Glutamatergic neuron (in vitro differentiated cells): Measurements from ENCODE around the gene MISP3. TPM values are rescaled to one million over a fixed set of nuclear protein-coding genes. Genes with fewer than 3 reads are reported as not detected.

Experiments
- DNase-seq: peaks from one replicate; pipeline ENCODE4 v3.0.0; 2022
- H3K27ac Mint-ChIP-seq: one replicate; pipeline ENCODE4 v1.8.0; 2020; ENCODE audit warnings: mild to moderate bottlenecking, mixed read lengths, inconsistent platforms; ENCODE audit not compliant: unreplicated experiment
- H3K27me3 Mint-ChIP-seq: one replicate; pipeline ENCODE4 v1.8.0; 2020; ENCODE audit warnings: mild to moderate bottlenecking, moderate library complexity, mixed read lengths, inconsistent platforms; ENCODE audit not compliant: unreplicated experiment
- H3K36me3 Mint-ChIP-seq: one replicate; pipeline ENCODE4 v1.8.0; 2020; ENCODE audit warnings: mild to moderate bottlenecking, mixed read lengths, inconsistent platforms; ENCODE audit not compliant: unreplicated experiment
- H3K4me1 Mint-ChIP-seq: one replicate; pipeline ENCODE4 v1.8.0; 2020; ENCODE audit warnings: mild to moderate bottlenecking, low read depth, mixed read lengths, inconsistent platforms; ENCODE audit not compliant: unreplicated experiment
- H3K4me3 Mint-ChIP-seq: one replicate; pipeline ENCODE4 v1.8.0; 2020; ENCODE audit warnings: mild to moderate bottlenecking, mixed read lengths, inconsistent platforms; ENCODE audit not compliant: unreplicated experiment
- H3K9me3 Mint-ChIP-seq: one replicate; pipeline ENCODE4 v1.8.0; 2020; ENCODE audit warnings: mild to moderate bottlenecking, moderate library complexity, mixed read lengths, inconsistent platforms; ENCODE audit not compliant: unreplicated experiment
- CTCF ChIP-seq: fragments of 200-600 bp; sonication (generic); IDR thresholded peaks from one replicate; pipeline ENCODE4 v1.5.0; 2021; ENCODE audit not compliant: partially characterized antibody, unreplicated experiment
- total RNA-seq: library from RNA; stranded (reverse); fragmentation: NEBNext Ultra II Directional; extraction: Animal tissue kit (Norgen Biotek cat#: 25700); gene quantifications from one replicate; pipeline ENCODE4 v1.2.1, GENCODE V29; 2021; ENCODE audit not compliant: unreplicated experiment

MISP3 gene
- total RNA-seq, 1 donor from 2014 or later: 2.2 TPM

- H3K36me3 Mint-ChIP-seq: peaks cover 5% of the 10 kb centered on the region
- peaks cover 8% of the 10 kb centered on the region for H3K4me1 Mint-ChIP-seq
- H3K4me3 Mint-ChIP-seq: peak overlapping the region; percentile 94
- peaks cover 8% of the 10 kb centered on the region for H3K27me3 Mint-ChIP-seq
- no peak for TF ChIP-seq CTCF
- peak overlapping the region; percentile 88 for H3K27ac Mint-ChIP-seq
- DNase-seq: no peak
- H3K9me3 Mint-ChIP-seq: peaks cover 15% of the 10 kb centered on the region
These were observed 16.2 kb downstream of the MISP3 start for GRCh38 chr19:14088634-14089411.

- Mint-ChIP-seq H3K4me3 (peak overlapping the region; percentile 94), H3K36me3 (peaks cover 5% of the 10 kb centered on the region), H3K27me3 (peaks cover 8% of the 10 kb centered on the region), H3K9me3 (peaks cover 15% of the 10 kb centered on the region), H3K4me1 (peaks cover 8% of the 10 kb centered on the region), H3K27ac (peak overlapping the region; percentile 88)
- TF ChIP-seq CTCF: peak; percentile 27
- no peak for DNase-seq
These were observed 16.8 kb downstream of the MISP3 start for GRCh38 chr19:14089412-14089661.

- H3K27me3 Mint-ChIP-seq: peaks cover 8% of the 10 kb centered on the region
- DNase-seq: peak; percentile 74
- TF ChIP-seq CTCF: no peak
- H3K4me1 Mint-ChIP-seq: peaks cover 8% of the 10 kb centered on the region
- peaks cover 15% of the 10 kb centered on the region for H3K9me3 Mint-ChIP-seq
- H3K36me3 Mint-ChIP-seq: peaks cover 9% of the 10 kb centered on the region
- H3K4me3 Mint-ChIP-seq: peak overlapping the region; percentile 94
- peak overlapping the region; percentile 88 for H3K27ac Mint-ChIP-seq
These were observed 17.3 kb downstream of the MISP3 start for GRCh38 chr19:14089662-14090508.

- Mint-ChIP-seq H3K36me3 (peaks cover 9% of the 10 kb centered on the region), H3K9me3 (peaks cover 15% of the 10 kb centered on the region), H3K27me3 (peaks cover 8% of the 10 kb centered on the region)
These were observed 18.0 kb downstream of the MISP3 start, which contains the start of gene SAMD1 for GRCh38 chr19:14090509-14091080. Gene SAMD1 (minus strand): TSS chr19:14090751.

More at GRCh38 chr19:14090509-14091080, 18.0 kb downstream of the MISP3 start, which contains the start of gene SAMD1:
- Mint-ChIP-seq H3K27ac (peak within 1 kb of the TSS; percentile 84), H3K4me1 (peaks cover 8% of the 10 kb centered on the region), H3K4me3 (peak within 1 kb of the TSS; percentile 93)
- DNase-seq: peak; percentile 80
- no peak for TF ChIP-seq CTCF
